ENCODE data around the gene GBA3. TPM values are rescaled to one million over a fixed set of nuclear protein-coding genes. Genes with fewer than 3 reads are reported as not detected.

GBA3 gene
- total RNA-seq, 4 donors from 2014 or later: 41.3 to 306 (median 189) TPM

Other genes with a start within 250 kb of the GBA3 start
- 10 to 100 TPM; 19.6 to 58.2 (median 35.1) TPM for gene ADGRA3, start 176.9 kb upstream of the GBA3 start, total RNA-seq

All from Peyer's patch (tissue), 4 donors.